ENCODE measurements around the gene STX8. TPM values are rescaled to one million over a fixed set of nuclear protein-coding genes. Genes with fewer than 3 reads are reported as not detected.

Gene STX8
- polyA plus RNA-seq, 1 experiment = 44.7 TPM

- Histone ChIP-seq H3K4me3 (ENCODE audit: low read depth, low read length) (no peak overlapping the region), H3K27me3 (ENCODE audit: control insufficient read depth, insufficient read depth, low read length) (no peaks in the 10 kb centered on the region), H3K36me3 (ENCODE audit: control insufficient read depth, insufficient read depth, low read length) (no peaks in the 10 kb centered on the region)
- ChIA-PET CTCF (interaction anchor here (1.2 kb wide), 1 partner anchor 10 kb away, joined by 7 read pairs; no protein-coding TSS in a partner anchor), POLR2A (interaction anchor here (0.7 kb wide), 1 partner anchor 18 kb away, joined by 3 read pairs; no protein-coding TSS in a partner anchor)
- no peak for DNase-seq (ENCODE audit: low read depth)
- TF ChIP-seq CTCF (IDR thresholded peaks at IDR 0.05; ENCODE audit: insufficient read depth, low read depth, low read length) = no peak
These were observed 174.2 kb downstream of the STX8 start for GRCh38 chr17:9401434-9401833.

GRCh38 chr17:9389111-9389527 lies 186.5 kb downstream of the STX8 start:
- TF ChIP-seq CTCF (IDR thresholded peaks at IDR 0.05; ENCODE audit: insufficient read depth, low read depth, low read length) = peak; percentile 32
- CTCF ChIA-PET = interaction anchor here (0.6 to 1.4 kb wide), 3 partner anchors 25 to 137 kb away, joined by 3 to 4 read pairs (median 4); no protein-coding TSS in a partner anchor
- H3K36me3 ChIP-seq (ENCODE audit: control insufficient read depth, insufficient read depth, low read length) = no peaks in the 10 kb centered on the region
- POLR2A ChIA-PET = no interaction called here
- no peak overlapping the region for H3K4me3 ChIP-seq (ENCODE audit: low read depth, low read length)
- no peaks in the 10 kb centered on the region for H3K27me3 ChIP-seq (ENCODE audit: control insufficient read depth, insufficient read depth, low read length)
- peak; percentile 76 for DNase-seq (ENCODE audit: low read depth)

- no peaks in the 10 kb centered on the region for H3K27me3 ChIP-seq (ENCODE audit: control insufficient read depth, insufficient read depth, low read length)
- H3K36me3 ChIP-seq (ENCODE audit: control insufficient read depth, insufficient read depth, low read length) = no peaks in the 10 kb centered on the region
- ChIA-PET CTCF (no interaction called here), POLR2A (no interaction called here)
- no peak for DNase-seq (ENCODE audit: low read depth)
- H3K4me3 ChIP-seq (ENCODE audit: low read depth, low read length) = no peak overlapping the region
- TF ChIP-seq CTCF (IDR thresholded peaks at IDR 0.05; ENCODE audit: insufficient read depth, low read depth, low read length) = no peak
These were observed 189.2 kb downstream of the STX8 start for GRCh38 chr17:9386401-9386800.

GRCh38 chr17:9383826-9384225 lies 191.8 kb downstream of the STX8 start:
- POLR2A ChIA-PET = no interaction called here
- CTCF ChIA-PET = no interaction called here
- no peak for DNase-seq (ENCODE audit: low read depth)
- no peak for TF ChIP-seq CTCF (IDR thresholded peaks at IDR 0.05; ENCODE audit: insufficient read depth, low read depth, low read length)
- Histone ChIP-seq H3K4me3 (ENCODE audit: low read depth, low read length) (no peak overlapping the region), H3K27me3 (ENCODE audit: control insufficient read depth, insufficient read depth, low read length) (no peaks in the 10 kb centered on the region), H3K36me3 (ENCODE audit: control insufficient read depth, insufficient read depth, low read length) (no peaks in the 10 kb centered on the region)

GRCh38 chr17:9382626-9383025 lies 193.0 kb downstream of the STX8 start:
- TF ChIP-seq CTCF (IDR thresholded peaks at IDR 0.05; ENCODE audit: insufficient read depth, low read depth, low read length) = no peak
- POLR2A ChIA-PET = no interaction called here
- H3K4me3 ChIP-seq (ENCODE audit: low read depth, low read length) = no peak overlapping the region
- no peak for DNase-seq (ENCODE audit: low read depth)
- no peaks in the 10 kb centered on the region for H3K27me3 ChIP-seq (ENCODE audit: control insufficient read depth, insufficient read depth, low read length)
- H3K36me3 ChIP-seq (ENCODE audit: control insufficient read depth, insufficient read depth, low read length) = no peaks in the 10 kb centered on the region
- CTCF ChIA-PET = interaction anchor here (1.2 kb wide), 1 partner anchor 90 kb away, joined by 3 read pairs; no protein-coding TSS in a partner anchor
